Measurements from ENCODE around the gene PDK2.

PDK2 gene

DNA sequence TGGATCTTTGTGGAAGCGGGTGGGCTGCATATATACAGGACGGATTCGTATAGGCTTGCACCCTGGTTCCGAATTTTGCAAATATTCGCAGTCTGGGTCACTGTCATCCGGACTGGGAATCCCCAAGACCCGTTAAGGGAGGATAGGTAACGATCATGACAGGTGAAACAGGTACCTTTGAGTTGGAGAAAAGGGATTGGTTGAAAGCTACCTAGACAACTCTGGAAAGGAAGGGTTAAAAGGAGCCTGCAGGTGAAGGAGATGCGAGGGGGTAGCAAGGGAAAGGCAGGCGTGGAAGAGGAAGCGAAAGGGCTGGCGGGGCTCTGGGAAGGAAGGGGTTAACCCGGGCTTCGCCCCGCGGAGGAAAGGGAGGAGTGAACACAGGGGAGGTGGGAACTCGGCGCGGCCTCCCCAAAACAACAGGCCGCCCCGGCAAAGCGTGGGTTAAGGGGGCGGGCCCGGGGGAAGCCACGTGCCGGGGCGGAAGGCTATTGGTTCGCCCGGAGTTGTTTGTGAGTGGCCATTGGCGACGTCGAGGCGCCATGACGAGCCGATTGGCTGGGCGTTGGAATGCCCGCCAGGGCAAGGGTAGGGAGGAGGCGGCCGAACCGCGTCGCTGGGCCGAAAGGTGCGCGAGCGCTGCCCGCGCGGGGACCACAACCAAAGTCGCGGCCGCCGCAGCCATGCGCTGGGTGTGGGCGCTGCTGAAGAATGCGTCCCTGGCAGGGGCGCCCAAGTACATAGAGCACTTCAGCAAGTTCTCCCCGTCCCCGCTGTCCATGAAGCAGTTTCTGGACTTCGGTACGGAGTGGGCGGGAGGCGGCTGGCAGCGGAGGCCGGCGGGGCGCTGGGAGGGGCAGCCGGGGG, at the start of gene PDK2:
Gene PDK2 (plus strand): TSS at position 599 of the 867 bp plus-strand sequence. CDS start 85 bp downstream, at position 684.
- peak; percentile 81 to 96 (median 90) for DNase-seq

DNA sequence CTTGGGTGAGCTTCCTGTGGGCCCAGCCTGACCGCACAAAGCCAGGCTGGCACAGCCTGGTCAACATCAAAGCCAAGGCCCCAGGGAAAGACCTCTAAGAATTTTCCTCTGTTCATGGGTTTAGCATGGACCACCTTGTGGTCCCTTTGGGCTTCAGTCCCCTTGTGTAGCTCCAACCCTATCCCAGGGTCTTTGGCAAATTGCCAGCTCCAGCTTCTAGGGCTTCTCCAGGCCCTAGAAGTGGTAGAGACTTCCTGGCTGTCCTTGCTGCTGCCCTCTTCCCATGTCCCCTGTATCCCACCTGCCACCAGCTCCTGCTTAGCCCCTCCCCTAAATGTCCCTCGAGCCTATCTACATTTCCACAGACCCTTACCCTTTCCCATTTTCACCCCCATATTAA, 49.0 kb upstream of the PDK2 start:
- DNase-seq, result no peak

GRCh38 chr17:50046667-50047066, 48.5 kb upstream of the PDK2 start:
- DNase-seq, result no peak

GRCh38 chr17:50047083-50047482, 48.1 kb upstream of the PDK2 start:
- DNase-seq, result no peak

- no peak for DNase-seq
Measured at GRCh38 chr17:50047488-50048126, 47.5 kb upstream of the PDK2 start.

DNA sequence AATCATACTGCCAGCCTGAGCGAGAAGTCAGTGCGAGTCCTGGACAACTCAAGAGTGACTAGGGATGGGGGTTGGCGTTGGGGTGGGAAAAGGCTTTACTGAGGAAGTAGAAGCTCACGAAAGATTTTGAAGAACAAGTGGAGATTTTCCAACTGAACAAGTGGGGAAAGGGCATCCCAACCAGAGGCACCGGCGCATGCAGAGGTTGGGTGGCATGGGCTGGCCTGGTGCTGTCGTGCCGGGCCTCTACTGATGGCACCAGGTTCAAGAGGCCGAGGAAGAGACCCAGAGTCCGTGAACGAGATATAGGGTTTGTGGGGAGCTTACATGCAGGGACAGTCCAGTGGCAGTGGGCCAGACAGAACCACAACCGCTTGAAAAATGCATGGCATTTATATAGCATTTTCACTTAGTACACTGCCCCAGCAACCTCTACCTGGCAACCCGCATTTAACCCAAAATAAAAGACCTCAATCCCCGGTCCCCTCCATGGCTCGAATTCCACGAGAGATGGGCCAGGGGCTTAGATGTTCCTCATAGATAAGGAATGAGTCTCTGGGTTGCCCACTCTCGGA, 46.9 kb upstream of the PDK2 start:
- DNase-seq, result no peak

GRCh38 chr17:50048988-50049387, 46.2 kb upstream of the PDK2 start:
- DNase-seq, result no peak

DNA sequence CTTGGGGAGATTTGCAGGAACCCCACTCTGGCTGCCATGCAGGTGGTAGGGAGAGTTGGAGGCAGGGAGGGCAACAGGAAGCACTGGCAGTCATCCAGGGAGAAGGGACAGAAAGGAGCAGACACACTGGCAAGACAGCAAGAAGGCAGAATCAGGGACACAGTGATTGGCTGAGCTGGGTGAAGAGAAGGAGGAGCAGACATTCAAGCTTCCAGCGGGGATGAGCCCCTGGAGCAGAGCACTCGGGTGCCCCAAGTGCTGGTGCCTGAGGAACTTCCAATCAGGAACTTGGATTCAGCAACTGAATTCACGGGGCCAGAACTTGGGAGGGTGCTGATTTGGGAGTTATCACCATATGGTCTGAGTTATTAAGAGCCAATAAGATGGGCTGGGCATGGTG, 45.5 kb upstream of the PDK2 start:
- DNase-seq, result no peak

DNA sequence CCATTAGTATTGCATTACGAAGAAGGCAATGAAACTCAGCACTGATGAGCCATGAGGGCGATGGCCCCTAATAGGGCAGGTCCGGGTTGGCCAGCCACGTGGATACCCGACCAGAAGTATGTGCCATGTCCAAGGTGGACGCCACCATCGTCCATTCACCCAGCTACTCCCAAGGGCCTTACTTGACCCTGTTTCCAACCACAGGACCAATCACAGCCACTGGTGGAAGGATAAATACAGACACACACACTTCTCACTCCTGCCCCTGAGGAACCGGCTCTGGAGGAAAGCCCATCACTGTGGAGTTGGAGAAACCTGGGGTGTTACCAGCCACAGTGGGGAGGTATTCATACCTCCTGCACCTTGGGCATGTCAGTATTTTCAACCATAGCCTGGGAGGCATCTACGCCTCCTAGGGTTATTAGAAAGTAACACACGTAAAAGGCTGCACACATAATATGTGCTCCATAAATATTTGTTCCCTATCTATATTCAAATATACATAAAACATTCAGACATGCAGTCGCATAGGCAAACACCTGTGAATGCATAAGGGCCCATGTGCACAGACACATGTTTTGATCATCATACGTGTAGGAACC, 44.6 kb upstream of the PDK2 start:
- DNase-seq, result no peak

GRCh38 chr17:50051082-50051576, 44.0 kb upstream of the PDK2 start:
- peak in 1 of 4 experiments; percentile 20 for DNase-seq

- DNase-seq, result no peak
Measured at GRCh38 chr17:50051606-50052005, 43.5 kb upstream of the PDK2 start.

- DNase-seq, result no peak
Measured at GRCh38 chr17:50052241-50052796, 42.8 kb upstream of the PDK2 start.

DNA sequence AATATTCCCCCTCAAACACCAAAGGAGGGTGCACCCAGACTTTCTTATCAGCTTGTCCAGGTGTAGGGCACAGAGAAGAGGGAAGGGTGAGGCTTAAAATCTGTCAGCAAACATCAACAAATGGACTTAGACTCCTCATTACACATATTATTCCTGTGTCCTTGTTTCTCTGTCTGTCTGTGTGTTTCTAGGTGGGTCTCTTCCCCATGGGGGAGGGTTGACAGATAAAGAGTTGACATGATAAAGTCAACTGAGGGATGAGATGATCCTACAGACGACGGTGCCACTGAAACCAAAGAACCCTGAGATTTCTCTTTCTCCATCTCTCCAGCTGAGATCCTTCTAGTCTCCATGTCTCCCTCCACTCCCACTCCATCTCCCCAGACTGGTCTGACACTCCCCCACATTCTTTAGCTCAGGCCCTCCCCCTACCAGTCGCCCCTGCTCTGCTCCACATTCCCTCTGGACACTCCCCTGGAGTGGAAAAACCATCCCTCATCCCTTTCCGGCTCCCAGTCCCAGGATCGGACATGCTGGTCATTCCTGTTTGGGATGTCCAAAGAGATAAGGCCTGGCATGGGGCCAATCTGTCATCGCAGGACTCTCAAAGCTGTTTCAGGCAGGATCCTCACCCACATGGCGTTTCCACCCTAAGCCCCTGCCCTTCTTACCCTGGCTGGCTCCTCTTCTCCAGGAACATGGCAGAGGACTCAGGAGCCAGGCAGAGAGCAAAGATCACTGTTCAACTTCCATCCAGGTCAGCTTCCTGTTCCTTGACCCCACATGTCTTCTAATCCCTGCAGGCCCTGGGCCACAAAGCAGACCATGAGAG, 42.1 kb upstream of the PDK2 start:
- DNase-seq, result no peak

DNA sequence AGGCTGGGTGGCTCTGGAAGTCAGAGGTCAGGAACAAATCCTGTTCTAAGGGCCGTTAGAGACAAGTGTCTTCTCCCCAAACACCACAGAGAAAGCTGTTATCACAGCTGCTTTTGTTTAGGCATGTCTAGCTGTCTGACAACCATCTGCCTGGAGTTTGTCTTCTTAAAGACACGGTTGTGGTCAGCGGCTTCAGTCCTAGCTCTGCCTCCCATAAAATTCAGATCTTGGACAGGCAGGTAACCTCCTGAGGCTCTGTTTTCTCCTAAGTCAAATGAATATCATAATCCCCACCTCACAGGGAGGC, 41.5 kb upstream of the PDK2 start:
- DNase-seq, result no peak

GRCh38 chr17:50055055-50055425, 40.1 kb upstream of the PDK2 start:
- no peak for DNase-seq

GRCh38 chr17:50055426-50056216, 39.5 kb upstream of the PDK2 start, which contains the start of gene ITGA3:
ITGA3 (plus strand) TSS chr17:50056110; CDS start chr17:50056440, 330 bp downstream.
- peak in 3 of 4 experiments; percentile 13 to 43 (median 28) for DNase-seq

DNA sequence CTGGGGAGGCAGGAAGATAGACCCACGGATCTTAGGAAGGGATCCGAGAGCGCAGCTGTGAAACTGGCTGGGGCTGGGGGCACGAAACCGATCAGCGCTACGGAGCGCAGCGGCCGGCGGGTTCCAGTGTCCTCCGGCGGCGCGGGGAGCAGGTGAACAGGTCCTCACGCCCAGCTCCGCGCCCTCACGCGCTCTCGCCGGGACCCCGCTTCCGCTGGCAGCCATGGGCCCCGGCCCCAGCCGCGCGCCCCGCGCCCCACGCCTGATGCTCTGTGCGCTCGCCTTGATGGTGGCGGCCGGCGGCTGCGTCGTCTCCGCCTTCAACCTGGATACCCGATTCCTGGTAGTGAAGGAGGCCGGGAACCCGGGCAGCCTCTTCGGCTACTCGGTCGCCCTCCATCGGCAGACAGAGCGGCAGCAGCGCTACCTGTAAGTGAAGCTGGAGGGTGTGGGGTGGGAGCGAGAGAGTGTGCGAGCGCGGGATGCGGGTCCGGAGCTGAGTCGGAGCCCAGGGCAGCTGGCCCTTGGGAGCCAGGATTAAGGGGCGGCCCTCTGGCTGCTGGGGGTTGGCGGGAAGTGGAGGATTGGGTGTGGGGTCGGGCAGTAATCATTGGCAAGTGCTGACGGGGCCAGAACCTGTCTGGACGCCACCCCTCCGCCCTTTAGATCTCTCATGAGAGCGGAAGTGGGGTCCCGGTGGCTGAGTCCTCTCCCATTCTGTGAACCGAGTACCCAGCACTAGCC, 38.8 kb upstream of the PDK2 start:
- DNase-seq, result peak; percentile 14 to 47 (median 22)

DNA sequence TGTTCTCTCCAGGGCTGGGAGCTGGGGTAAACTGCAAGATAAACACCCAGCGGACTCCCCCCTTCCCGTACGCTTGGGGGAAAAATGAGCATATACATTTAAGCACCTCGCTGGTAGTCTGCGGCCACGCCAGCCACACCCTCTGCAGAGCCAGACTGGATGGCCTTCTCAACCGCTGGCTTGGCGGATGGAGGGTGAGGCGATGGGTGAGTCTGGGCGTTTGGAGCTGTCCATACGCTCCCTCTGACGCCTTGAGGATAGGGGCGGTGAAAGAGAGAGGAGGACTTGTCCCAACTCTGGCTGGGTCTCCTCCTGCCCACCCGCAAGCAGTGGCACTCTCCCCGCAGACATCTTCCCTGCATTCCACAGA, 38.2 kb upstream of the PDK2 start:
- DNase-seq, result no peak

- DNase-seq, result no peak
Measured at GRCh38 chr17:50057521-50057991, 37.6 kb upstream of the PDK2 start.

DNA sequence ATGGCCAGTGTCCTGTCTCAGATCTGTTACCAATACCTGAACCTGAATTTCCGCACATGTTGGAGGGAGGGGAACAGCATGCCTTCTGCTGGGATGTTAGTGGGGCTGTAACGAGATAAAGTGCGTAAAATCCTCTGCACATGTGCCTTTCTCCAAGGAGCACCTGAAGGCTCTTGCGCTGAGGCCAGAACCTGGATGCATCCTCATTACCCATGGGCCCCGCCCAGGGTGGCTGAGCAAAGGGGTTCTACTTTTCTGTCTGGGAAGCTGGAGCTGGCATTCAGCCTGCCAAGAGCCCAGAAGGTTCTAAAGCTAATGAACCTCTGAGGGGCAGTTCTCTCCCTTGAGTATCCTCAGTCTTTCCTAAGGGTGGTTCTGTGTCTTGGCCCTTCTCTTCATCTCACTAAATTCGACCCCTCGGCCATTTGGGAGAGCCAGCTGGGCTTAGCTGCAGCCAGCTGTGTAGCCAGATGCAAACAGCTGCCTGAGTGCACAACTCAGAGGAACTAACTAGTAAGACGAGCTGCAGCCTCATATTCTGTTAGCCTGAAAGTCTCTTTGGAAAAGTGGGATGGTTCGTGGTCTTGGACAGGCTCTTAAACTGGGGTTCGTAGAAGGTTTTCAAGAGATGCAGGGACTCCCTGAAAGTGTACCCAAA, 36.7 kb upstream of the PDK2 start:
- DNase-seq, result no peak

All from activated naive CD4-positive, alpha-beta T cell (primary cell).